Subcutaneous abdominal adipose tissue (tissue), 5 donors: ENCODE data around the gene ASCC3.

Source experiments
- H3K27ac ChIP-seq: one replicate; pipeline ENCODE4 v1.7.0; 2013; ENCODE audit warnings: low read depth, mild to moderate bottlenecking, inconsistent platforms, low read length, moderate library complexity
- H3K27me3 ChIP-seq, 5 donors: one replicate each; pipeline ENCODE4 v1.7.0; 2013; ENCODE audit warnings: low read length in 5 of 5, inconsistent platforms in 1 of 5; ENCODE audit not compliant: control insufficient read depth in 5 of 5, insufficient read depth in 4 of 5
- H3K36me3 ChIP-seq, 5 donors: one replicate each; pipeline ENCODE4 v1.7.0; 2013; ENCODE audit warnings: low read length in 5 of 5; ENCODE audit not compliant: control insufficient read depth in 5 of 5, insufficient read depth in 5 of 5
- H3K4me1 ChIP-seq, 5 donors: one replicate each; pipeline ENCODE4 v1.7.0; 2013; ENCODE audit warnings: low read length in 5 of 5, mild to moderate bottlenecking in 3 of 5, moderate library complexity in 1 of 5; ENCODE audit not compliant: control insufficient read depth in 5 of 5, insufficient read depth in 5 of 5
- H3K4me3 ChIP-seq, 5 donors: one replicate each; pipeline ENCODE4 v1.7.0; 2013; ENCODE audit warnings: low read length in 5 of 5, low read depth in 1 of 5
- H3K9ac ChIP-seq, 5 donors: one replicate each; pipeline ENCODE4 v1.7.0; 2013; ENCODE audit warnings: low read length in 5 of 5, mild to moderate bottlenecking in 4 of 5, moderate library complexity in 3 of 5
- H3K9me3 ChIP-seq, 5 donors: one replicate each; pipeline ENCODE4 v1.7.0; 2013; ENCODE audit warnings: low read length in 5 of 5; ENCODE audit not compliant: control insufficient read depth in 5 of 5
- donor health status: healthy.
- donor health status: healthy.
- donor health status: healthy.
- donor health status: healthy.
- donor health status: healthy.

The ASCC3 gene

GRCh38 chr6:100810015-100810414 is 71.1 kb downstream of the ASCC3 start:
- H3K27ac ChIP-seq, result no peak overlapping the region
- no peaks in the 10 kb centered on the region for H3K4me1 ChIP-seq
- H3K36me3 ChIP-seq, result peaks cover 0 to 4% (median 2%) of the 10 kb centered on the region in 5 donors
- no peak overlapping the region for H3K4me3 ChIP-seq
- H3K27me3 ChIP-seq, result no peaks in the 10 kb centered on the region
- no peak overlapping the region for H3K9ac ChIP-seq
- H3K9me3 ChIP-seq, result no peaks in the 10 kb centered on the region

GRCh38 chr6:100809346-100809745 is 71.8 kb downstream of the ASCC3 start:
- H3K27me3 ChIP-seq, result no peaks in the 10 kb centered on the region
- H3K9ac ChIP-seq, result no peak overlapping the region
- H3K9me3 ChIP-seq, result no peaks in the 10 kb centered on the region
- H3K4me1 ChIP-seq, result no peaks in the 10 kb centered on the region
- no peak overlapping the region for H3K4me3 ChIP-seq
- no peak overlapping the region for H3K27ac ChIP-seq
- H3K36me3 ChIP-seq, result peaks cover 0 to 10% (median 3%) of the 10 kb centered on the region in 5 donors

- H3K36me3 ChIP-seq, result peaks cover 0 to 10% (median 3%) of the 10 kb centered on the region in 5 donors
- no peaks in the 10 kb centered on the region for H3K27me3 ChIP-seq
- no peak overlapping the region for H3K4me3 ChIP-seq
- no peak overlapping the region for H3K9ac ChIP-seq
- H3K4me1 ChIP-seq, result no peaks in the 10 kb centered on the region
- H3K27ac ChIP-seq, result no peak overlapping the region
- no peaks in the 10 kb centered on the region for H3K9me3 ChIP-seq
Observed at GRCh38 chr6:100808638-100809275, 72.4 kb downstream of the ASCC3 start.

- no peak overlapping the region for H3K9ac ChIP-seq
- no peaks in the 10 kb centered on the region for H3K9me3 ChIP-seq
- no peaks in the 10 kb centered on the region for H3K27me3 ChIP-seq
- peaks cover 0 to 12% (median 3%) of the 10 kb centered on the region in 5 donors for H3K36me3 ChIP-seq
- peaks cover 0 to 3% (median 0%) of the 10 kb centered on the region in 5 donors for H3K4me1 ChIP-seq
- no peak overlapping the region for H3K4me3 ChIP-seq
- no peak overlapping the region for H3K27ac ChIP-seq
Observed at GRCh38 chr6:100806296-100806695, 74.8 kb downstream of the ASCC3 start.

- H3K9me3 ChIP-seq, result no peaks in the 10 kb centered on the region
- no peak overlapping the region for H3K9ac ChIP-seq
- no peaks in the 10 kb centered on the region for H3K27me3 ChIP-seq
- no peak overlapping the region for H3K27ac ChIP-seq
- H3K4me1 ChIP-seq, result peaks cover 0 to 3% (median 0%) of the 10 kb centered on the region in 5 donors
- H3K4me3 ChIP-seq, result no peak overlapping the region
- peaks cover 0 to 15% (median 3%) of the 10 kb centered on the region in 5 donors for H3K36me3 ChIP-seq
Observed at GRCh38 chr6:100803264-100804045, 77.7 kb downstream of the ASCC3 start.

- H3K4me1 ChIP-seq, result peaks cover 0 to 3% (median 0%) of the 10 kb centered on the region in 5 donors
- H3K27me3 ChIP-seq, result no peaks in the 10 kb centered on the region
- no peaks in the 10 kb centered on the region for H3K9me3 ChIP-seq
- H3K27ac ChIP-seq, result no peak overlapping the region
- H3K9ac ChIP-seq, result no peak overlapping the region
- no peak overlapping the region for H3K4me3 ChIP-seq
- H3K36me3 ChIP-seq, result peaks cover 3 to 23% (median 7%) of the 10 kb centered on the region in 5 donors
Observed at GRCh38 chr6:100801036-100801435, 80.1 kb downstream of the ASCC3 start.

- Histone ChIP-seq H3K36me3 (peaks cover 0 to 11% (median 5%) of the 10 kb centered on the region in 5 donors), H3K4me3 (no peak overlapping the region), H3K9me3 (no peaks in the 10 kb centered on the region), H3K27ac (no peak overlapping the region), H3K27me3 (no peaks in the 10 kb centered on the region), H3K9ac (no peak overlapping the region), H3K4me1 (no peaks in the 10 kb centered on the region)
Observed at GRCh38 chr6:100796049-100796823, 84.9 kb downstream of the ASCC3 start.

GRCh38 chr6:100790084-100790483 is 91.0 kb downstream of the ASCC3 start:
- Histone ChIP-seq H3K4me1 (no peaks in the 10 kb centered on the region), H3K4me3 (no peak overlapping the region), H3K9me3 (no peaks in the 10 kb centered on the region), H3K36me3 (peaks cover 0 to 6% (median 0%) of the 10 kb centered on the region in 5 donors), H3K27me3 (no peaks in the 10 kb centered on the region), H3K9ac (no peak overlapping the region), H3K27ac (no peak overlapping the region)

GRCh38 chr6:100785982-100786381 is 95.1 kb downstream of the ASCC3 start:
- H3K9me3 ChIP-seq, result no peaks in the 10 kb centered on the region
- H3K27ac ChIP-seq, result no peak overlapping the region
- H3K27me3 ChIP-seq, result no peaks in the 10 kb centered on the region
- no peaks in the 10 kb centered on the region for H3K4me1 ChIP-seq
- peaks cover 0 to 6% (median 0%) of the 10 kb centered on the region in 5 donors for H3K36me3 ChIP-seq
- no peak overlapping the region for H3K9ac ChIP-seq
- H3K4me3 ChIP-seq, result no peak overlapping the region

- Histone ChIP-seq H3K9me3 (no peaks in the 10 kb centered on the region), H3K9ac (no peak overlapping the region), H3K4me3 (no peak overlapping the region), H3K27ac (no peak overlapping the region), H3K36me3 (no peaks in the 10 kb centered on the region), H3K27me3 (no peaks in the 10 kb centered on the region), H3K4me1 (no peaks in the 10 kb centered on the region)
Observed at GRCh38 chr6:100780648-100781047, 100.5 kb downstream of the ASCC3 start.
